Activated CD8-positive, alpha-beta memory T cell treated with anti-CD3 and anti-CD28 coated beads for 1 hour (primary cell): Measurements from ENCODE around the gene LCN15.
"Not testable (repeated sequence)": the region's sequence is repeated elsewhere in the genome, so short reads cannot be mapped to it uniquely, and the experiment has no call there.

Experiments
- DNase-seq, 2 donors: peaks; one replicate each; pipeline ENCODE4 v3.0.0-alpha.2; 2020; ENCODE audit warnings: low read depth in 1 of 2; ENCODE audit errors: extremely low read depth in 1 of 2

Gene LCN15, protein sequence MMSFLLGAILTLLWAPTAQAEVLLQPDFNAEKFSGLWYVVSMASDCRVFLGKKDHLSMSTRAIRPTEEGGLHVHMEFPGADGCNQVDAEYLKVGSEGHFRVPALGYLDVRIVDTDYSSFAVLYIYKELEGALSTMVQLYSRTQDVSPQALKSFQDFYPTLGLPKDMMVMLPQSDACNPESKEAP

DNA sequence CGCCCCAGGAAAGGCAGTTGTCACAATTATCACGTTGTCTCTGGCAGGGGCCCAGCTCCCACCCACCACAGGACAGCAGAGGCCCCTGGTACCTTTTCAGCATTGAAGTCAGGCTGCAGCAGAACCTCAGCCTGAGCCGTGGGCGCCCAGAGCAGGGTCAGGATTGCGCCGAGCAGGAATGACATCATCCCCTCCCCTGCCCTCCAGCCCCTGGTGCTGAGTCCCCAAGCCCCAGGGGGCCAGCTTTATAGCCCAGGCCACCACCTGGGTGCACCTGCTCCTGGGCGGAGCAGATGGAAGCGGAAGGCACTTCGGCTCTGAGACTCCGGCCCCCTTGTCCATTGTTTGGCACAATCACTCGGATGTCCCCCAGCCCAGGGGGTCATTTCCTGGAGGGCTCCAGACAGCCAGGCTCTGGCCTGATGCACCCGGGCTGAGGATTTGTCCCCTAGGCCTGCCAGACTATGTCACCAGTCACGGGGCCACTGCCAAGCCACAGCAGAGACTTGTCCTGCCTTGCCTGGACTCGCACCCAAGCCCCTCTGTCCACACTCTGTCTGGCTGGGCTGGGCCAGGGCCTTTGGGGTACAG lies at the start of gene LCN15:
Gene LCN15, minus strand, starts transcription at position 218 of the 591 bp plus-strand sequence. Its CDS starts 30 bp downstream, at position 188.
- no peak for DNase-seq

DNA sequence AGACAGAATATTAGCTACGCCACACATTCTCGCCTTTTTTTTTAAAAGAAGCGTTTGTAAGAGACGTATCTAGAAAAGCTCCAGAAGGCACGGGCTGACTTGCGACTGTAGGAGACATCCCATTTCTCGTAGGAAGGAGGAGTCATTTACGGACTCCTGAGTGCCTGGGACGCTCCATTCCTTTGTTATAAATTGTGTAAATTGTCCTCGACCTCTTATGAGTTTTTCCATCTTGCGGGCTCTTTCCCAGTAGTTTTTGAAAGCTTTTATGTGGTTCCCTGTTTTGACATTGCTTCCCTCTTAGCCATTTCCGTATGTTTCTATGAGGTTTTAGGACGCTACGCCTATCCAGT lies 44.5 kb upstream of the LCN15 start:
- no peak for DNase-seq

DNA sequence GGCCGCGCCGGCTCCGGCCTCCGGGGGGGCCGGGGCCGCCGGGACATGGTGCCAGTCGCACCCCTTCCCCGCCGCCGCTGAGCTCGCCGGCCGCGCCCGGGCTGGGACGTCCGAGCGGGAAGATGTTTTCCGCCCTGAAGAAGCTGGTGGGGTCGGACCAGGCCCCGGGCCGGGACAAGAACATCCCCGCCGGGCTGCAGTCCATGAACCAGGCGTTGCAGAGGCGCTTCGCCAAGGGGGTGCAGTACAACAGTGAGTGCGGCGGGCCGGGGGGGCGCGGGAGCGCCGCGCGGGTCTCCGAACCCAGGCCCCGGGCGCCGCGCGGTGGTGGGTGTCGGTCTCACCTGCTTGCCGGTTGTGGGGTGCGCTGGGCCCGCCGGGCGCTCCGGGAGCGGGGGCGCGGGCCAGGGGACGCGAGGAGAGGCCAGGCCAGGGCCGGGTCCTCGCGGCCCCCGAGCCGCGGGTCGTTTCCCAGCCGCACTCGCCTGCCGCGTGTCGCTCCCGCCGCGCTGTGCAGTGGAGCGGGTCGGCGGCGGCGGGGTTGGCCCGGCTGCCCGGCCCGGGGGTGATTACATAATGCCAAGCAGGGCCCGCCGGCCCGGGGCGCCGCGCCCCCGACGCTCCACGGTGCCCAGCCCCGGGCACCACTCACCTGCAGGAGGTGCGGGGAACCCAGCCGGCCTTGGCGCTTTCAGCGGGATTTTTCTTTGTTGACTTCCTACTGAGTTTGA lies 43.9 kb upstream of the LCN15 start:
- DNase-seq, result peak in 1 of 2 donors; percentile 40

DNA sequence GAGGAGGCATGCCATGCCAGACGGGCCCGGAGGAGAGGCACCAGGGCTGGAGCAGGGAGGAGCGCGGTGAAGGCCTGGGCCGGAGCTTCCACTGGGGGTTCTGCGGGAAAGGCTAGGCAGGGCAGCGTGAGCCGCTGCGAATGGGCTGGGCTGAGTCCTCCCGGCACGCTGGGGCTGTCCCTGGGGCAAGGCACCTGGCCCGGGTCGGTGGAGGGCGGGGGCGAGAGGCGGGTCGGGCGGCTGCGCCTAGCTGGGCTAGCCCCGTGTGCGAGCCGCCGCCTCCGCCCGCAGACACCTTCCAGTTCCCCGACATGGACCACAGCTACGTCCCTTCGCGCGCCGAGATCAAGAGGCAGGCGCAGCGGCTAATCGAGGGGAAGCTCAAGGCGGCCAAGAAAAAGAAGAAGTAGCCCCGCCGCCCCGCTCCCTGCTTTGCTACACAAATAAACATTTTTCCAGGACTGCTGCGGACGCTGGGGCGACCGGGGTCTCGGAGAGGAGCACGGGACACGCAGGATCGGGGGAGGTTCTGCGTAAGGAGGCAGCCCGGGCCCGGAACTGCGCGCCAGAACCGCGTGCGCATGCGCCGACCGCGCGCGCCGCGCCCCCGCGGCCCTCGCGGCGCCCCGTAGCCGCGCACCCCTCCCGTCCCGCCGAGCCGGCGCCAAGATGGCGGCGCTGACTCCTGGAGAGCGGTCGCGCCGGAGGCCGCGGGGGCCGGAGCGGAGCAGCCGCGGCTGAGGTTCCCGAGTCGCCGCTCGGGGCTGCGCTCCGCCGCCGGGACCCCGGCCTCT lies 43.2 kb upstream of the LCN15 start, which contains the start of gene RABL6:
Gene RABL6, plus strand, starts transcription at position 668 of the 794 bp plus-strand sequence. CDS start 249 bp downstream, outside the sequence.
- DNase-seq, result peak; percentile 42 to 71

DNA sequence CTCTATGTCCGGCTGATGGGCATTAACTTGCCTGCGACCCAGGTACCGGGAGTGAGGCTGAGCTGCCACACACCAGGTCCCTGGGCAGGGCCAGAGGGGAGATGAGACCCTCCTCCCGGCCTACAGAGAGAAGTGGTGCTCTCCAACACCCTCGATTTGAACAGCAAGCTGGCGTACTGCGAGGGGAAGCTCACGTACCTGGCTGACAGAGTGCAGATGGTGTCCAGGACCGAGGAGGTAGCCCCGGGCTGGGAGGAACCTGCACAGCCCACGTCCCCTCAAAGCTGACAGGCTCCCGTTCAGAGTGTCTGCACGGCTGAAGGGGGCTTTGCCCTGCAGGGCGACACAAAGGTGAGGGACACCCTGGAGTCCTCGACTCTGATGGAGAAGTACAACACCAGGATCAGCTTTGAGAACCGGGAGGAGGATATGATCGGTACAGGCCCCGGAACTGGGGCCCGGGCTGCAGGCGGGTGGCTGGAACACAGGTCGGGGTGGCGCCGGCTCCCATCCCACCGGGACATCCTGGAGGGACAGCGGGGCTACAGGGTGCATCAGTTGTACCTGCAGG lies 42.4 kb upstream of the LCN15 start:
- DNase-seq, result no peak

DNA sequence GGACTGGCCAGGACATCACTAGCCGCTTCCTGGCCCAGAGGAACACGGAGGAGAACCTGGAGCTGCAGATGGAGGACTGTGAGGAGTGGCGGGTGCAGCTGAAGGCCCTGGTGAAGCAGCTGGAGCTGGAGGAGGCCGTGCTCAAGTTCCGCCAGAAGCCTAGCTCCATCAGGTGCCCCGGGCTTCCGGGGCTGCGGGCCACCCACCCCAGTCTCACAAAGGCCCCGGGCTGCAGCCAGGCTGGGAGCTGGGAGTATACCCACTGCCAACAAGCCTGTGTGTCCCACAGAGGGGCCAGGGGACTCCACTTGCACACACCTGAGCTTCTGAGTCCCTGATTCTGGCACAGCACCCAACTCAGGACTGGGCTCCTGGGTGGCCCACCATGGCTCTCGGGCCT lies 41.7 kb upstream of the LCN15 start:
- no peak for DNase-seq

DNA sequence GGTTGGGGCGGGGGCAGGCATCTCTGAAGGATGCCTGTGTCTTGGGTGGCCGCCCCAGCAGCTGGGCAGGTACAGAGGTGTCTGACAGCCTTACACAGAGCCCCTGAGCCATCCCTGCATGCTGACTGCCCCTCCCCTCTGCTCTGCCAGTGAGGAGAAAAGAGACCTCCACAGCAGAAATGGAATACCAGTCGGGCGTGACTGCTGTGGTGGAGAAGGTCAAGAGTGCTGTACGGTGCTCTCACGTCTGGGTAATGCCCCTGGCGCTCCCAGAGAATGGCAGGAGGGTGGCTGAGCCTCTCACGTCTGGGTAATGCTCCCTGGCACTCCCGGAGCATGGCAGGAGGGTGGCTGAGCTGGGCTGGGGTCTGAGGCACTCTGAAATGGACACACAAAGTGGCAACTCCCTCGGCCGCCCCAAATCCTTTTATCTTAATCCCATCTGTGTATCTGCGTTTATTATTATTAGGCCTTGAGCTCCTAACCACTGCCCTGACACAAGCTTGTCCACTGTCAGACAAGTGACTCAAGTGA lies 41.0 kb upstream of the LCN15 start:
- no peak for DNase-seq

DNA sequence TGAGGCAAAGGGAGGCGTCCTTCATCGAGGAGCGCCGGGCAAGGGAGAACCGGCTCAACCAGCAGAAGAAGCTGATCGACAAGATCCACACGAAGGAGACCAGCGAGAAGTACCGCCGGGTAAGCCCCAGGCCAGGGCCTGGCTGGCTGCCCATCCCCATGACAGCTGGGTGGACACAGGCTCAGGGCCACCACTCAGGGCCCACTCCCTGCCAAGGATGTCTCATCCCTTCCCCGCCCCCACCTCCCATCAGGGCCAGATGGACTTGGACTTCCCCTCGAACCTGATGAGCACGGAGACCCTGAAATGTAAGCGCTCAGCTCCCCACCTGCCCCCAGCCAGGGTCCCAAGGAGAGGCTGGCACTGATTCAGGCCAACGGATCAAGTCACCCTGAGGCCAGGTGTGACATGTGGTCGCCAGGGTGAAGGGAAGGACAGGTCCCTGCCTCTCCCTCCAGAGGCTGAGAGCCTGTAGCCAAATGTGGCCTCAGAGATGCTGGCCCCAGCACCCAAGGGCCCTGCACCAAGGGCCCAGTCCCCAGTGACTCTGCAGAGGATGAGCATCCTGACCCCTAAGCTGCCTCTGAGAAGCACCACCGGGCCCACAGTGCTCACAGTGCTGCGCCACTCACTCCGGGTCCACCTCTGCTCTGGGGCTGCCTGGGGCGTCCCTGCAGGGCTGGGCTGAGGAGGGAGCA lies 40.3 kb upstream of the LCN15 start:
- no peak for DNase-seq

DNA sequence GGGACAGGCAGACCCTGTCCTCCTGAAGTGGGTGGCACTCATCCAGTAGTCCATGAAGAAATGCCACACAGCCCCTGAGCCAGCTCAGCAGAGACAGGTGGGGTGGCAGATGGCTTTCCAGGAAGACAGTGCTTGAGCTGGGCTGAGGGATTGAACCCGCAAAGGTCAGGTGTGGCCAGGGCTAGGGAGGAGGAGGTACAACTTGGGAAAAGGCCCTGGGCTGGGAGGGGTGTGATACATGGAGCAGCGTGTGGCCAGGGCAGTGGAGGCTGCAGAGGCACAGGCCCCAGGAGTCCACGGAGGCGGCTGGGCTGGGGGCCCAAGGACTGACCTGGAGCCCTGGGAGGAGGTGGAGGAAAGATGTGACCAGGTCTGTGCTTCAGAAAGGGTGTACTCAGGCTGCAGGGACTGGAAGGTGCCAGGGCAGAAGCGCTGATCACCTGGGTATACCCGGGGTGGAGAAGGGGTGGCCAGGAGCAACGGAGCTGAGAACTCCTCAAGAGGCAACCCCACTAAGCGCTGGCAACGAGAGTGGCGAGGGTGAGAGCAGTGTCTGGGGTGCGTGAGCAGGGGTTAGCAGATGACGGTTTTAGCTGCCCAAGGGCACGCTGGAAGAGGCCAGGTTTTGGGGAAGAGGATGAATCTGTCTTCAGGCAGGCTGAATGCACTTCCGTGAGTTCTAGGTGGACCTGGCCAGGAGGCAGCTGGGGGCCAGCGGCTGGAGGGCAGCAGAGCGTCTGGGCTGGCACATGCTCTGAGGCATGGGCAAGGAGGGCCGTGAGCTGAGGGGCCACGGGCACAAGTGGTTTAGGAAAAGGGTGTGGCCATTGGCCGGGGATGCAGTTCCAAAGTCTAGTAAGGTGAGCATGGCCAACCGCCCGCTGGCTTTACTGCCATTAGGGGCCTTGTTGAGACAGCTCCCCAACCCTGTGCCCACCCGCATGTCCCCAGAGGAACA lies 39.5 kb upstream of the LCN15 start:
- no peak for DNase-seq

DNA sequence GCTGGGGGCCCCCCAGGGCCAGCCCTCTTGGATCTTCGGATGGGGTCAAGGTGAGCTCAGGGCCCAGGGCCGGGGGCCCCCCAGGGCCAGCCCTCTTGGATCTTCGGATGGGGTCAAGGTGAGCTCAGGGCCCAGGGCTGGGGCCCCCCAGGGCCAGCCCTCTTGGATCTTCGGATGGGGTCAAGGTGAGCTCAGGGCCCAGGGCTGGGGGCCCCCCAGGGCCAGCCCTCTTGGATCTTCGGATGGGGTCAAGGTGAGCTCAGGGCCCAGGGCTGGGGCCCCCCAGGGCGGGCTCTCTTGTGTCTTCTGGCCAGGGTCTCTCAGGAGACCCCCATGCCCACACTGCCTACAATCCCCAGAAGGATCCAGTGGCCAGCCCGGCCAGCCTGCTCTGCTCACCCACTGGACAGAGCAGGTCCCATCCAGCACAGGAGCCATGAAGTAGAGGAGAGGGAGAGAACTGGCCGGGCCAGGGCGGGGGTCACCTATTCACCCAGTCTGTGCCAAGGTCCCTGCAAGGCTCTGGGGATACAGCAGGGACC lies 38.8 kb upstream of the LCN15 start:
- not testable (repeated sequence) for DNase-seq

DNA sequence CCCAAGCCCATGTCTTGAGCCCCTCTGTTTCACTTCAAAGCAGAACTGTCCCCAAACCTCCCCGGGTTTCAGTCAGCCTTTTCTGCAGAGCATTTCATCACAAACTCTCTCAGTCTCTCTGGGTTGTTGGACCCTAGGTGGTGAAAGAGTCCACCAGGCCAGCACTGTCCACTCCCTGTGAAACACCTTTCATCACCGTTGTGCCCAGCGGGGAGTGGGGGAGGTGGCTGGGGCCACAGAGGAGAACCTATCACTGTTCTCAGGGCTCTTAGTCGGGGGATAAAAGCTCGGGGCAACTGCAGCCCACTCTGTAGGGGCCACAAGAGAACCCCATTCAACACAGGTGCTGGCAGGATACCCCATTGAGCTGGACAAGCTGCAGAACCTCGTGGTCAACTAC lies 38.0 kb upstream of the LCN15 start:
- no peak for DNase-seq

DNA sequence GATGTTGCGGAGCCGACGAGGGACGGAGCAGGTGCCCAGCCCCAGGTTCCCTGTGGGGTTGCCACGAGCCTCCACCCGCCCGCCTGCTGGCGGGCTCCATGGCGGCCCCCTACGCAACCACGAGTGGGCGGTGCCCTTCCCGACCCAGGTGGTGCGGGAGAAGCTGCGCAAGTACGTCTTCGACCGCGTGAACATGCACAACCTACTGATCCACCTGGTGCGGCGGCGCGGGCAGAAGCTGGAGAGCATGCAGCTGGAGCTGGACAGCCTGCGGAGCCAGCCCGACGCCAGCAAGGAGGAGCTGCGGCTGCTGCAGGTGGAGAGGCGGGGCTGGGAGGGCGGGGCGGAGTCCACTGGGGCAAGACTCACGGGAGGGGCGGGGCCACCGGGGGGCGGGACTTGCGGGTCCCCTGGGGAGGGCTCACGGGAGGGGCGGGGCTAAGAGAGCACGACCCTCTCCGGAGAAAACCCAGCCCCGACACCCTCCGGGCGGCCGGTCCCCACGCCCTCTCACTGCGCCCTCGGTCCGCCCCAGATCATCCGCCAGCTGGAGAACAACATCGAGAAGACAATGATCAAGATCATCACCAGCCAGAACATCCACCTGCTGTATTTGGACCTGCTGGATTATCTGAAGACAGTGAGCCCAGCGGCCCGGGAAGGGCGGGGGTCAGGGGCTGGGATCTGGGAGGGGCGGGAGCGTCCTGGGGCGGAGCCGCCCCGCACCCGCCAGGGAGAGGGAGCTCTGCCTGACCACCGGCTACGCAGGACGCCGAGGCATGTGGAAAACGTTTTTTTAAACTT lies 35.7 kb upstream of the LCN15 start:
- DNase-seq, result peak; percentile 76 to 89

DNA sequence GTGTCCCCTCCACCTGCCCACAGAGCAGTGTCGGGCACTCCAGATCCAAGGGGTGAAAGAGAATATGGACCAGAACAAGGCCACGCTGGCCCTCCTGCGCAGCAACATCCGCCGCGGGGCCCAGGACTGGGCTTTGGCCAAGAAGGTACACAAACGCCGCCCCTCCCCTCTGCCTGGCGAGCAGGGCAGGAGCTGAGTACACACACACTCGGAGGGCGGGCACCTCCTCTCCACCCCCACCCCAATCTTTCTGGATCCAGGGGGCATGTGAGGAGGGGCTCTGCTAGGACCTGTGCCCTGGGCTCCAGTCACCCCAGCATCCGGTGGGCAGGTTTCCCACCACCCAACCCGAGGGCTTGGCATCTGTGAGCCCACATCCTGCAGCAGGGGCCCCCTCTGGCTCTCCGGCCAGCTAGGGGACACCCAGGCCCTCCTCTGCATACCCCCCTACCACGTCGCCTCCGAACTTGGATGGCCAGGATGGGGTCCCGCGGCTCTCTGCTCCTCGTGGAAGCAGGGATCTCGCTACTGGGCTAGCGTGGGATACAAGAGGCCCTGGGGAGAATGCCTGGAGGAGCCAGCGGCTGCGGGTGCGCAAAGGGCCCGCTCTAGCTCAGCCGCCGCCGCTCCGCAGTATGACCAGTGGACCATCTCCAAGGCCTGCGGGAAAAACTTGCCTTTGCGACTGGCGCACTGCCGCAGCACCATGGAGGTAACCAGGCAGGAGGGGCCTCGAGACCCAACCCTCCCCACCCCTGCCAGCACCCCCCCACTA lies 34.9 kb upstream of the LCN15 start:
- no peak for DNase-seq

DNA sequence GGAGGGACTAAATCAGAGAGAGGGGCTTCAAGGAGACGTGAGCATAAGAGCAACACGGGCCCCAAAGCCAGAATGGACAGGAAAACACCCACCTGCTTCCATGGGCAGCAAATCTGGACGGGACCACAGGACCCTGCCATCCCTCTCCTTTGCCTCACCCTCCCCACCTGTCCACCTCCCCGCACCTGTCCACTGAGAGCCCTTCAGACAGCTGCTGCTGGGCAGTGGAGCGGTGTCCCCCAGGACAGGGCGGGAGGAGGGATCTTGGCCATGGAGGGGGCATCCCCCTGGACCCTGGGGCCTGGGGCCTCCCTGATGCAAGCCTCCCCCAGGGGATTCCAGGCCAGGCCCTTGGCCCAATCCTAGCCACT lies 34.4 kb upstream of the LCN15 start:
- DNase-seq, result no peak

DNA sequence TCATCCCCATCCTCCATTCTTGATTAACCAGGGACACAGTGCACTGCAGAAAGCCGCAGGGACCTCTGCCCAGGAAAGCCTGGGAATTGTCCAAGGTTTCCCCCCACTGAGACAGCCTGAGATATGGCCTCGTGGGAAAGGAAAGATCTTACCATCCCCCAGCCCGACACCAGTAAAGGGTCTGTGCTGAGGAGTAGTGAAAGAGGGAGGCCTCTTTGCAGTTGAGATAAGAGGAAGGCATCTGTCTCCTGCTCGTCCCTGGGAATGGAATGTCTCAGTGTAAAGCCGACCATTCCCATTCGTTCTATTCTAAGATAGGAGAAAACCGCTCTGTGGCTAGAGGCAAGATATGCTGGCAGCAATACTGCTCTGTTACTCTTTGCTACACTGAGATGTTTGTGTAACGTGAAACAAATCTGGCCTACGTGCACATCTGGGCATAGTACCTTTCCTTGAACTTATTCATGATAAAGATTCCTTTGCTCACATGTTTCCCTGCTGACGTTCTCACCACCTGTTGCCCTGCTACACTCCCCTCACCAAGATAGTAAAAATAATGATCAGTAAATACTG lies 32.5 kb upstream of the LCN15 start:
- not testable (repeated sequence) for DNase-seq

DNA sequence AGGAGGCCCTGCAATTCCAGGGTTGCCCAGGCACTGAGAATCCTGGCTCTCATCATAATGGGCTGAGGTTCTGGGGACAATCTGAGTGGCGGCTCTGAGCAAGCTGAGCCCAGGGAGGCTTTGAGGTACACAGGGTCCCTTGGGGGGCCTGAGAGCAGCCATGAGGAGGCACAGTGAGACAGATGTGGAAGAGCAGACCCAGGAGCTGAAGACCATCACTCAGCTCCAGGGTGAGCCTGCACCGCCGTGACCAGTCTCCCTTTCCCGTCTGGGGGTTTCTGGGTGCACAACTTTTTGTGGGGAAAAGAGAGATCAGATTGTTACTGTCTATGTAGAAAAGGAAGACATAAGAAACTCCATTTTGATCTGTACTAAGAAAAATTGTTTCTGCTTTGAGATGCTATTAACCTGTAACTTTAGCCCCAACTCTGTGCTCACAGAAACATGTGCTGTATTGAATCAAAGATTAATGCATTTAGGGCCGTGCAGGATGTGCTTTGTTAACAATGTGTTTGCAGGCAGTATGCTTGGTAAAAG lies 32.0 kb upstream of the LCN15 start, which contains the start of gene CCDC183:
Gene CCDC183, plus strand, starts transcription at position 101 of the 537 bp plus-strand sequence. Its CDS starts 60 bp downstream, at position 161.
- no peak for DNase-seq

DNA sequence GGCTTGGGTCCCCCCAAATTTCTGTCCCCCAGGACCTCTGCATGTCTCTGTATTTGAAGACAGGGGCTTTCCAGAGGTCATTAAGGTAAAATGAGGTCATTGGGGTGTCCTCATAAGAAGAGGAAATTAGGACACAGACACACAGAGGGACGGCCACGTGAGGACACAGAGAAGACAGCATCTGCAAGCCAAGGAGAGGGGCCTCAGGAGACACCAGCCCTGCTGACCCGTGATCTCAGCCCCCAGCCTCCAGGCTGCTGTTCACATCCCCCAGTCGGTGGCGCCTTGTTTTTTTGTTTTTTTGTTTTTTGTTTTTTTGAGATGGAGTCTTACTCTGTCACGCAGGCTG lies 30.7 kb upstream of the LCN15 start:
- no peak for DNase-seq
